NT2/D1 (cell line): ENCODE measurements around the gene ABCB9.

Experiments used
- SUZ12 ChIP-seq: IDR thresholded peaks from 2 replicates; pipeline ENCODE4 v1.6.1; 2011; ENCODE audit not compliant: insufficient read length, insufficient read depth; ENCODE audit errors: extremely low read depth
- YY1 ChIP-seq: IDR thresholded peaks from 2 replicates; pipeline ENCODE4 v1.6.1; 2011; ENCODE audit not compliant: insufficient read length, insufficient read depth
- ZNF274 ChIP-seq: IDR thresholded peaks from 2 replicates; pipeline ENCODE4 v1.6.1; 2011; ENCODE audit warnings: mild to moderate bottlenecking, low read depth, low read length

DNA sequence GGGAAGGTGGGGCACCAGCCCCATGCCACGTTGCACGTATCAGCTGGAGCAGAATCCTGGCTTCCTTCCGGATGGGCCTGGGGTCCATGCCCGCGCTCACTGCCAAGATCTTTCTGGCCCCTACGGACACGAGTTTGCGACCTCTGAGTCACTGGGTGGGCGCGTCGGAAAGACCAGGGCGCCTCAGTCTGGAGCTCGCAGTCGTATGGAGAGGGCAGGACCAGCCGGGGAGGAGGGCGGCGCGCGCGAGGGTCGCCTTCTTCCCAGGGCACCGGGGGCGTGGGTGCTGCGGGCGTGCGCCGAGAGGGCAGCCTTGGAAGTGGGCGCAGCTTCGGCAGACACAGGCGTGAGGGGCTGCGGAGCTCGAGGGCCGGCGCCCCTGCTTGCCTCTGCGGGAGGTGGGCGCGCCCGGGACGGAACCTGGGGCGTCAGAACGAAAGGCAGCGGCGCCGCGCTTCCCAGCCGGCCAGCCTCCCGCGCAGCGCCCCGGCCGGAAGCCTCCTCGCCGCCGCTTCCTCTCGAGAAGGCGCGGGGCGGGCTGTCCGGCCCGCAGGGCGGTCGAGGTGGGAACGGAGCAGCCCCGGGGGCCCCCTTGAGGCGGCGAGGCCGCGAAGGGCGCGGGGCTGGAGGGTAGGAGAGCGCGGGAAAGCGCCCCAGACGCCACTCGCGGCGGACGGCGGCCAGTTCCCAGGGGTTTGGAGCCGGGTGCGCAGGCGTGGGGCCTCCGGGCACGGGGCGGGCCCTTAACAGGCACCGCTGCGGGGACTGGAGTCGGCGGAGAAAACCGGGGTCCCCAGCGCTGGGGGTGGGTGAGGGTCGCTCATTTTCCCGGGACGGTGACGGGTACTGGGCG is 14.1 kb upstream of the ABCB9 start, which contains the start of gene ARL6IP4:
- TF ChIP-seq YY1 (no peak), ZNF274 (no peak), SUZ12 (no peak)
